SU-DHL-6 (cell line): Measurements from ENCODE around the gene CLTA.

Experiments
- H2AFZ ChIP-seq: fragments of 200-600 bp; sonication (generic); 2 replicates; pipeline ENCODE4 v1.6.1; 2014; ENCODE audit warnings: low read depth, mild to moderate bottlenecking, moderate library complexity, mixed read lengths, antibody characterized with exemption, low read length; ENCODE audit not compliant: severe bottlenecking
- H3F3A ChIP-seq: fragments of 200-600 bp; shearing (Covaris generic); 2 replicates; pipeline ENCODE4 v1.6.0; 2016; ENCODE audit warnings: antibody characterized with exemption, mild to moderate bottlenecking; ENCODE audit not compliant: insufficient read depth
- H3K27ac ChIP-seq: fragments of 200-600 bp; sonication (generic); 2 replicates; pipeline ENCODE4 v1.5.1; 2016; ENCODE audit warnings: low read depth, mild to moderate bottlenecking, low read length, moderate library complexity, mixed read lengths
- H3K27me3 ChIP-seq: fragments of 200-600 bp; sonication (generic), shearing (Covaris generic); 2 replicates; pipeline ENCODE4 v1.6.0; 2014; ENCODE audit warnings: mild to moderate bottlenecking, low read length
- H3K36me3 ChIP-seq: fragments of 200-600 bp; sonication (generic); 2 replicates; pipeline ENCODE4 v1.6.1; 2014; ENCODE audit warnings: mild to moderate bottlenecking, low read length, mixed read lengths
- H3K4me2 ChIP-seq: fragments of 300-600, 200-600 bp; shearing (Covaris generic), sonication (generic); 2 replicates; pipeline ENCODE4 v1.6.0; 2014; ENCODE audit warnings: low read length, low read depth, mild to moderate bottlenecking; ENCODE audit not compliant: poor library complexity, severe bottlenecking
- H3K4me3 ChIP-seq: fragments of 200-600 bp; sonication (generic); 2 replicates; pipeline ENCODE4 v1.5.1; 2014; ENCODE audit warnings: antibody characterized with exemption, low read length, mild to moderate bottlenecking, mixed read lengths; ENCODE audit not compliant: insufficient read depth, poor library complexity, severe bottlenecking
- H3K79me2 ChIP-seq: fragments of 200-600 bp; sonication (generic); 2 replicates; pipeline ENCODE4 v1.6.1; 2014; ENCODE audit warnings: mild to moderate bottlenecking, low read length, moderate library complexity; ENCODE audit not compliant: insufficient read depth
- H3K9ac ChIP-seq: fragments of 200-600 bp; sonication (generic); 2 replicates; pipeline ENCODE4 v1.7.0; 2014; ENCODE audit warnings: mild to moderate bottlenecking, low read length
- H3K9me2 ChIP-seq: fragments of 200-600 bp; sonication (generic); replicated peaks from 2 replicates; pipeline ENCODE4 v1.6.1; 2014; ENCODE audit warnings: low read length; ENCODE audit not compliant: insufficient read depth
- H3K9me3 ChIP-seq: fragments of 200-600 bp; sonication (generic); 2 replicates; pipeline ENCODE4 v1.6.1; 2014; ENCODE audit warnings: low read length, mixed read lengths; ENCODE audit not compliant: insufficient read depth
- H4K20me1 ChIP-seq: fragments of 200-600 bp; sonication (generic); 2 replicates; pipeline ENCODE4 v1.6.1; 2014; ENCODE audit warnings: low read depth, mild to moderate bottlenecking, antibody characterized with exemption, low read length, moderate library complexity, mixed read lengths
- CTCF ChIP-seq: fragments of 200-600 bp; sonication (generic); IDR thresholded peaks from one replicate; pipeline ENCODE4 v1.5.1; 2017; ENCODE audit warnings: antibody characterized with exemption, mild to moderate bottlenecking, low read length, moderate library complexity; ENCODE audit not compliant: insufficient read depth, poor library complexity, severe bottlenecking
- EZH2phosphoT487 ChIP-seq: fragments of 200-600 bp; sonication (generic), shearing (Covaris generic); conservative IDR thresholded peaks from 2 replicates; pipeline ENCODE4 v1.6.1; 2018; ENCODE audit warnings: mild to moderate bottlenecking, antibody characterized with exemption, low read length, moderate library complexity, mixed read lengths

CLTA gene

DNA sequence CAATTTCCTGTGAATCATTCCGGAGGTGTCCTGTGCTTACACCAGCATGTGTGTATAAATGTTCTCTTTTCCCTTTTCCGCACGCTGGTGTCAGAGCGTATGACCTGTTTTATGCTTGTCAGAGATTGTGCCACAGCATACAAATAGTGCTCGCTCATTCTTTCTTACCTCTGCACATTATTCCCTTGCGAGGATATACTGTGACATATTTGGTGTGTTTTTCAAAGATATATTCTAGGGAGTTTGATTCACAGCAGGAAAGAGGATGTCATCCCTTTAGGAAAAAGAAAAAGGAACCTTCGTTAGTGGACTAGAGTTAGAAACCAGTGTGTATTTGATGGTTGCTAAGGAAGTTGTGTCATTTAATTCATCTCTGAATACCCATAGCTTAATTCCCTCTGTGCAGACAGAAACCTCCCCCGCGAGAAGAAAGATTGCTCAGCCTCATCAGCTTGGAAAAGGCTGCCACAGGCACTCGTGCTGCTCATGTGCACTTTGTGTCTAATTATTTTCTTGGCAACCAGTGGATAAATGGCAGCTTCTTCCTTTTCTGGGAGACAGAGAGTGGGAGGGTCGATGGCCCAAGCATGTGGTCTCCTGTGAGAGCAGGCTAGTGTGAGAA lies 36.3 kb upstream of the CLTA start:
- Histone ChIP-seq H3K9ac (no peak overlapping the region), H3K79me2 (no peaks in the 10 kb centered on the region), H3F3A (no peaks in the 10 kb centered on the region), H3K36me3 (no peaks in the 10 kb centered on the region), H3K4me3 (no peak overlapping the region), H3K9me3 (no peaks in the 10 kb centered on the region), H4K20me1 (no peaks in the 10 kb centered on the region), H3K27me3 (no peaks in the 10 kb centered on the region), H2AFZ (no peak overlapping the region), H3K27ac (no peak overlapping the region), H3K9me2 (no peaks in the 10 kb centered on the region), H3K4me2 (no peak overlapping the region)
- TF ChIP-seq CTCF = no peak
- no peak for TF ChIP-seq EZH2phosphoT487

GRCh38 chr9:36156116-36156515 lies 34.6 kb upstream of the CLTA start:
- H2AFZ ChIP-seq = no peak overlapping the region
- no peaks in the 10 kb centered on the region for H3K9me3 ChIP-seq
- no peak overlapping the region for H3K27ac ChIP-seq
- H3K9ac ChIP-seq = no peak overlapping the region
- no peak overlapping the region for H3K4me2 ChIP-seq
- no peaks in the 10 kb centered on the region for H3K9me2 ChIP-seq
- no peaks in the 10 kb centered on the region for H3F3A ChIP-seq
- H3K4me3 ChIP-seq = no peak overlapping the region
- H3K36me3 ChIP-seq = no peaks in the 10 kb centered on the region
- no peaks in the 10 kb centered on the region for H3K27me3 ChIP-seq
- no peaks in the 10 kb centered on the region for H4K20me1 ChIP-seq
- TF ChIP-seq EZH2phosphoT487 (no peak), CTCF (no peak)
- no peaks in the 10 kb centered on the region for H3K79me2 ChIP-seq

- no peaks in the 10 kb centered on the region for H3F3A ChIP-seq
- H3K4me3 ChIP-seq = no peak overlapping the region
- no peaks in the 10 kb centered on the region for H3K9me2 ChIP-seq
- H4K20me1 ChIP-seq = no peaks in the 10 kb centered on the region
- no peak overlapping the region for H3K4me2 ChIP-seq
- no peaks in the 10 kb centered on the region for H3K79me2 ChIP-seq
- no peaks in the 10 kb centered on the region for H3K27me3 ChIP-seq
- no peak for TF ChIP-seq EZH2phosphoT487
- no peak for TF ChIP-seq CTCF
- no peak overlapping the region for H3K9ac ChIP-seq
- H3K9me3 ChIP-seq = no peaks in the 10 kb centered on the region
- no peaks in the 10 kb centered on the region for H3K36me3 ChIP-seq
- no peak overlapping the region for H2AFZ ChIP-seq
- H3K27ac ChIP-seq = no peak overlapping the region
Measured at GRCh38 chr9:36158122-36158521, 32.6 kb upstream of the CLTA start.
